ENCODE results near the gene TBX1.

TBX1 gene

GRCh38 chr22:19759427-19760057, 1.0 kb upstream of the TBX1 start:
- in situ Hi-C loops (cut with MboI; ENCODE audit: low pct_unique_long_range_greater_than_20kb, low sequenced_read_pairs): loop anchor here (10.0 kb wide), 1 partner anchor 155 kb away; no protein-coding TSS in a partner anchor

GRCh38 chr22:19760951-19761724, 560 bp downstream of the TBX1 start:
- no peak for DNase-seq
- in situ Hi-C loops (cut with MboI; ENCODE audit: low pct_unique_long_range_greater_than_20kb, low sequenced_read_pairs): no loop called here

More at GRCh38 chr22:19759427-19760057, 1.0 kb upstream of the TBX1 start:
- no peak for DNase-seq

GRCh38 chr22:19761725-19762567, 1.4 kb downstream of the TBX1 start:
- peak; percentile 52 for DNase-seq
- in situ Hi-C loops (cut with MboI; ENCODE audit: low pct_unique_long_range_greater_than_20kb, low sequenced_read_pairs): no loop called here

GRCh38 chr22:19762568-19763457, 2.2 kb downstream of the TBX1 start:
- DNase-seq: no peak
- in situ Hi-C loops (cut with MboI; ENCODE audit: low pct_unique_long_range_greater_than_20kb, low sequenced_read_pairs): no loop called here

- no peak for DNase-seq
- in situ Hi-C loops (cut with MboI; ENCODE audit: low pct_unique_long_range_greater_than_20kb, low sequenced_read_pairs): no loop called here
Measured at GRCh38 chr22:19763458-19764298, 3.1 kb downstream of the TBX1 start.

GRCh38 chr22:19764299-19764593, 3.7 kb downstream of the TBX1 start:
- DNase-seq: no peak
- in situ Hi-C loops (cut with MboI; ENCODE audit: low pct_unique_long_range_greater_than_20kb, low sequenced_read_pairs): no loop called here

- in situ Hi-C loops (cut with MboI; ENCODE audit: low pct_unique_long_range_greater_than_20kb, low sequenced_read_pairs): no loop called here
- no peak for DNase-seq
Measured at GRCh38 chr22:19764636-19765476, 4.3 kb downstream of the TBX1 start.

GRCh38 chr22:19765477-19766239, 5.1 kb downstream of the TBX1 start:
- in situ Hi-C loops (cut with MboI; ENCODE audit: low pct_unique_long_range_greater_than_20kb, low sequenced_read_pairs): no loop called here
- peak; percentile 20 for DNase-seq

- in situ Hi-C loops (cut with MboI; ENCODE audit: low pct_unique_long_range_greater_than_20kb, low sequenced_read_pairs): no loop called here
- DNase-seq: no peak
Measured at GRCh38 chr22:19766240-19766510, 5.6 kb downstream of the TBX1 start.

- in situ Hi-C loops (cut with MboI; ENCODE audit: low pct_unique_long_range_greater_than_20kb, low sequenced_read_pairs): no loop called here
- DNase-seq: peak; percentile 85
Measured at GRCh38 chr22:19766511-19767426, 6.2 kb downstream of the TBX1 start.

GRCh38 chr22:19767427-19768341, 7.1 kb downstream of the TBX1 start:
- in situ Hi-C loops (cut with MboI; ENCODE audit: low pct_unique_long_range_greater_than_20kb, low sequenced_read_pairs): no loop called here
- DNase-seq: no peak

- in situ Hi-C loops (cut with MboI; ENCODE audit: low pct_unique_long_range_greater_than_20kb, low sequenced_read_pairs): no loop called here
- DNase-seq: no peak
Measured at GRCh38 chr22:19769393-19769715, 8.8 kb downstream of the TBX1 start.

GRCh38 chr22:19770349-19771220, 10.0 kb downstream of the TBX1 start:
- in situ Hi-C loops (cut with MboI; ENCODE audit: low pct_unique_long_range_greater_than_20kb, low sequenced_read_pairs): no loop called here
- DNase-seq: no peak

- DNase-seq: no peak
- in situ Hi-C loops (cut with MboI; ENCODE audit: low pct_unique_long_range_greater_than_20kb, low sequenced_read_pairs): no loop called here
Measured at GRCh38 chr22:19772422-19772672, 11.8 kb downstream of the TBX1 start.
